ENCODE data around the gene DCTN4.

GRCh38 chr5:150804388-150804787 lies 45.6 kb upstream of the DCTN4 start:
- TF ChIP-seq CTCF (conservative IDR thresholded peaks at IDR 0.05; ENCODE audit: low read depth in 2 of 2) = no peak
- no peak for TF ChIP-seq JUNB (IDR thresholded peaks at IDR 0.05; ENCODE audit: unreplicated experiment)
